Transverse colon (tissue), 4 donors: ENCODE results near the gene MXRA8.

ENCODE experiments used
- EP300 ChIP-seq: sonication (generic); formaldehyde crosslinking; IDR thresholded peaks from one replicate; pipeline ENCODE4 v1.6.1; 2017; ENCODE audit warnings: antibody characterized with exemption, low read depth
- POLR2A ChIP-seq: fragments of 450-650 bp; IDR thresholded peaks from one replicate; pipeline ENCODE4 v1.6.1; 2016; ENCODE audit warnings: antibody characterized with exemption, mild to moderate bottlenecking, moderate library complexity
- POLR2AphosphoS5 ChIP-seq, 3 donors: sonication (generic); formaldehyde crosslinking; IDR thresholded peaks; one replicate each; pipeline ENCODE4 v1.6.1; 2016; ENCODE audit warnings: antibody characterized with exemption in 3 of 3
- TF ChIP-seq, protein P1 (sequence below), 5 experiments: fragments of 200-600 bp in 3 of 5; fragments of 450-650 bp in 2 of 5; sonication (generic) in 3 of 5; IDR thresholded peaks; 1 replicate in 2 of 5; 2 replicates in 3 of 5; pipeline ENCODE4 v1.5.1; 2016 to 2017; ENCODE audit warnings: antibody characterized with exemption in 5 of 5, inconsistent platforms in 3 of 5, mild to moderate bottlenecking in 2 of 5, moderate library complexity in 1 of 5

DNA sequence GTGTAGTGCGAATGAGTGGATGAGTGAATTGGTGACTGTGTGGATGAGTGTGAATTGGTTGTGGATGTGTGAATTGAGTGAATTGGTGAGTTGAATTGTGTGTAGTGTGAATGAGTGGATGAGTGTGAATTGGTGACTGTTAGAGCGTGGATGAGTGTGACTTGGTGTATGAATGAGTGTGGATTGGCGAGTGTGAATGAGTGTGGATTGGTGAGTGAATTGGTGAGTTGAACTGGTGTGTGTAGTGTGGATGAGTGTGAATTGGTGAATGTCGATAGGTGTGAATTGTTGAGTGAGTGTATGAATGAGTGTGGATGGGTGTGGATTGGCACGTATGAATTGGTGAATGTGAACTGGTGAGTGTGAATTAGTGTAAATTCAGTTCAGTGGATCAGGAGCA lies 9.0 kb upstream of the MXRA8 start:
- TF ChIP-seq, protein P1, sequence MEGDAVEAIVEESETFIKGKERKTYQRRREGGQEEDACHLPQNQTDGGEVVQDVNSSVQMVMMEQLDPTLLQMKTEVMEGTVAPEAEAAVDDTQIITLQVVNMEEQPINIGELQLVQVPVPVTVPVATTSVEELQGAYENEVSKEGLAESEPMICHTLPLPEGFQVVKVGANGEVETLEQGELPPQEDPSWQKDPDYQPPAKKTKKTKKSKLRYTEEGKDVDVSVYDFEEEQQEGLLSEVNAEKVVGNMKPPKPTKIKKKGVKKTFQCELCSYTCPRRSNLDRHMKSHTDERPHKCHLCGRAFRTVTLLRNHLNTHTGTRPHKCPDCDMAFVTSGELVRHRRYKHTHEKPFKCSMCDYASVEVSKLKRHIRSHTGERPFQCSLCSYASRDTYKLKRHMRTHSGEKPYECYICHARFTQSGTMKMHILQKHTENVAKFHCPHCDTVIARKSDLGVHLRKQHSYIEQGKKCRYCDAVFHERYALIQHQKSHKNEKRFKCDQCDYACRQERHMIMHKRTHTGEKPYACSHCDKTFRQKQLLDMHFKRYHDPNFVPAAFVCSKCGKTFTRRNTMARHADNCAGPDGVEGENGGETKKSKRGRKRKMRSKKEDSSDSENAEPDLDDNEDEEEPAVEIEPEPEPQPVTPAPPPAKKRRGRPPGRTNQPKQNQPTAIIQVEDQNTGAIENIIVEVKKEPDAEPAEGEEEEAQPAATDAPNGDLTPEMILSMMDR (IDR thresholded peaks at IDR 0.05) = no peak
- TF ChIP-seq POLR2A (no peak), POLR2AphosphoS5 (IDR thresholded peaks at IDR 0.05) (no peak), EP300 (no peak)
